HG03442 (cell line): ENCODE results near the gene TEX22.

Experiments
- ATAC-seq: cut with Tn5 transposase; IDR thresholded peaks from one replicate; pipeline ENCODE4 v1.9.1; 2021; ENCODE audit warnings: mild to moderate bottlenecking, moderate library complexity; ENCODE audit not compliant: unreplicated experiment

Gene TEX22

GRCh38 chr14:105437723-105438500, 39.6 kb downstream of the TEX22 start:
- ATAC-seq: no peak

- ATAC-seq: no peak
Observed at GRCh38 chr14:105439179-105439578, 40.8 kb downstream of the TEX22 start.

DNA sequence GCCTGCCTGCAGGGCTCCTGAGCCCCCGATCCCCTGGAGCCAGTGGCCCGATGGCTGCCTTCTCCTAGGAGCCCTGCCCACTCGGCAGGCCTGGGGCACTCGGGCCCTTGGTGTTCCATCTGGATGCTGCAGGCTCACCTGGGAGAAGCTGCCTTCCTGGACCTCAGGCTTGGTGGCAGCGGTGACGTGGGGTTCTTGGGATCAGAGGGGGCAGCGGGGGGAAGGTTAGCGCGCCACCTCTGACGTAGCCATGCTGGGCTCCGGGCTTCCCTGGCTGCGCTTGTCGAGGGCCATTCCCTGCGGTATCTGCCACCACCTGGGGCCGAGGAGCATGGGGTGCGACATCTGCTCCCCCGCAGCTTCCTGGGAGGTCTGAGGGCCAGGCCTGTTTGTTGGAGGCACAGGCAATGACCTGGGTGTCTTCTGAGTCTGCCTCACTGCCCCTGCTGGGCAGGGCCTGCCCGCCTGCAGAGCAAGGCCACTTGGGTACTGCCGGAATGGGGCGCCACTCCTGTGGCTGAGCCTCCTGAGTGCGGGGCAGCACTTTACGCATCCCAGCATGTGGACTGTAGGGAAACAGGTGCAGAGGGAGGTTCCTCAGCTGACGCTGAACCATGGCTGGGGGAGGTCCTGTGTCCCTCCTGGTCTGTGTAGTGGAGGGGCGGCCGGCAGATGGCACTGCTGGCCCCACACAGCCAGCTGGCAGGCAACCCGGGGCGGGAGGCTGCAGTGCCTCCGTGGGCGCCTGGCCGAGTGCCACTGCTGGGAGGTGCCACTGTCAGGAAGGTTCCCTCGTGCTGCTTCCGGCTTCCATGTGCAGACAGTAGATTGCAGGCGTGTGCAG, 41.6 kb downstream of the TEX22 start:
- ATAC-seq: no peak

GRCh38 chr14:105440554-105440900, 42.2 kb downstream of the TEX22 start:
- ATAC-seq: no peak

DNA sequence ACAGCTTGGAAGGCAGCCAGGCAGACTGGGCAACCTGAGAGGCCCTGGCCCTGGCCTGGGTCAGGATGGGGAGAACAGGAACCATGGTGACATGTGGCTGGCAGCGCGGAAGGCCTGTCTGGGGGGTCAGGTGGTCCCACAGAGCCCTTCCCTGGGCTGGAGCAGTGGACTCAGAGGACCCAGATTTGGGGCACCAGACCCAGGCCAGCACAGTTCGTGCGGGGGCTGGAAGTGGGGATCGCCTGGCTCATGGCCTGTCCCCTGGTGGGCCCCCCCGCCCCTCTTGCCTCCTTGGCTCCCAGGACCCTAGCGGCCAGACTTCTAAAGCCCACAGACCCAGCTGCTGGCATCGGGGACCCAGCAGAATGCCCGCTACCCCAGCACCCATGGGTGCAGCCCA, 42.7 kb downstream of the TEX22 start:
- no peak for ATAC-seq

DNA sequence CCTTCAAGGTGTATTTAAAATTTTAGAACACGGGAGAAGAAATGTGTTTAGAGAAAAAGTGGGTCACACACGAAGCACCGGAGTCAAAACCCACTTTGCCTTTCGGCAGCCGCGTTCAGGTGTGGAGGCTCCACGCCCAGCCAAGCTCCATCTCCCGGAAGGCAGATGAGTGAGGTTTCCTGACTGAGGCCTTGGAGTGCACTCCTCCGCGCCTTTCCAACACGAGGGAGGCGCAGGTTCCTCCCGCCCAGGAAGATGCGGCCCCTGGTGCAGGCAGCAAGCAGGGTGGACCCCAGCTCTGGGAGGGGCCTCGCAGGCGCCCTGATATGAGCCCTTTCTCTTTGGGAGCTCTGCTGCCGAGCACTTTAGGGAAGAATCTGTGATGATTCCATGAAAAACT, 43.8 kb downstream of the TEX22 start:
- ATAC-seq: no peak

DNA sequence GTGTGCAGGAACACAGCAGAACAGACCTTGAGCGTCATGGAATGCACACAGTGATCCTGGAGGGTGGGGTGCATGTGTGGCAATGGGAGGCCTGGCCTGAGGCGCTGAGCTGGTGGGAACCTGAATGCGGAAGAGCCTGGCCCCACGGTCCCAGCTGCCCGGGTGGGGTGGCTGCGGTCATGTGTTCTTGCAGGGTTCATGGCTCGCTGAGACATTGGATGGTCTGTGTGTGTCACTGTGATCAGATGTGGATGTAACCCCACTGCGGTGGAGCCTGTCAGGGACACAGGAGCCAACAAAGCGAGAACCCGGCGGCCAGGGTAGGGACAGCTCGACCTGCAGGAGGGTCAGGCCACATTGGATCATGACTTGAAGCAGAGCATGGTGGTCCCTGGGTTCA, 44.5 kb downstream of the TEX22 start:
- no peak for ATAC-seq

DNA sequence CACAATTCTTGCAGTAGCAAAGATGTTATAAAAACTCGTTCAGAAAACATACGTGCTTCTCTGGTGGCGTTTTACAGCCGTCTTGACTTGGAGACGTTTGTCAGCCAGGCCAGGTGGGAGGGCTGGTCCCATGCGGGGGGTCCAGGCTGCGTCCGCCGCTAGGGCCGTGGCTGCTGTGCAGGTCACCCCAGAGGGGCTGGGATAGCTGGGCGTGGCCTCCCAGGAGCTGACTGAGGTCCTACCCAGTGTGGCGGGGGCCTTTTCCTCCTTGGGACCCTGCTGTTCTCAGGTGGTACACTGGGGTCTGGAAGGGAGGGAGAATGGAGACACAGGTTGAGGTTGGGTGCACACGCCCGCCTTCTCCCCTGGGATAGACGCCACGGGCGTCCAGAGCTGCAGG, 46.5 kb downstream of the TEX22 start:
- ATAC-seq: no peak

DNA sequence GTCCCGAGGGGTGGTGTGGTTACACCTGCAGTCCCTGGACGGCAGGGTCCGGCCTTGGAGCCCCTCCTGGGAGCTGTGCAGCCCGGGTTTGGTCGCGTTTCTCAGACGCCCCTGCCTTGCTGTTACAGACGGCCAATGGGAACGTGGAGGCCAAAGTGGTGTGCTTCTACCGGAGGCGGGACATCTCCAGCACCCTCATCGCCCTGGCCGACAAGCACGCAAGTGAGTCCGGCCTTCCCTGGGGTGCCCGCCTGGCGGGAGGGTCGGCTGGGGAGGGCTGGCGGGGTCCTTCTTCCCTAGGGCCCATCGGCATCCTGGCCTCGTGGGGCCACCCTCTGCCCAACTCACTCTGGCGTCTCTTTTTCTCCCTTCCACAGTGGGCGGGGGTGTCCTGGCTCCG, 47.0 kb downstream of the TEX22 start:
- ATAC-seq: no peak

DNA sequence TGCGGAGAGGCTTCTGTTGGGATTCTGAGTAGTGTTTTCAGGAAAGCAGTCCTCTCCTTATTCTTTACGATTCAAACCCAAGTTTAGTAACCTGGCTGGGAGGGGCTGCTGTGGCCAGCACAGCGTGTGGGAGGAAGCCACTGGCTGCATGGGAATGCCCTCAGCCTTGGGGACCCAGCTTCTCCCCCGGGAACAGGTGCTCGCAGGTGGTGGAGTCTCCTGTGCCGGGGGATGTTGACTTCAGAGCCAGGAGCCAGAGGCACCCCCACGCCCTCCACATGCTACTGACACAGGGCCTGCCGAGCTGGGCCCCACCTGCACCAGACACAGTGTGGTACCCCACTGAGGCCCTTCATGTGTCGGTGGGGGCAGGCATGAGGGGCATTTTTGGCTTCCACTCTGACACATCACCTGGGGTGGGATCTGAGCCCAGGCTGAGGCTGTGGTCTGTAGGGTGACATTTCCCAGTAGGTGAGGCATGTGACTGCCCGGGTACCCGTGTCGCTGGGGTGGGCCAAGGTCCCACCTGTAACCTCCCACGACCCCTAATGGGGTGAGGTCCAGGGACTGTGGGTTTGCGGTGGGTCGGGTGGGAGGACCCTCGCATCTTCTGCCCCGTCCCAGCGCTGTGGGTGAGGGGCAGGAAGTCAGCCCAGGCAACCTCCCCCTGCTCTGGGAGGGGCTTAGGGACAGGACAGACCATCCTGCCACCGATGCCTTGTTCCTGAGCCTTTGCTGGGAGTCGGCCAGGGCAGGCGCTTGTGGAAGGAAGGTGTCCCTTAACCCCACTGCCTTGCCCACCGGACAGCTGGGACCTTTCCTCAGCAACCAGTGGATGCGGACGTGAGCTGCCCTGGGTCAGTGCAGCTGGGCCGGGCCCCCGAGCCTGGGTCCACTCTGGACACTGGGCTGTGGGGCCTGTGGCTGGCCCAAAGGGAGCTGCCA, 47.8 kb downstream of the TEX22 start:
- ATAC-seq: no peak

DNA sequence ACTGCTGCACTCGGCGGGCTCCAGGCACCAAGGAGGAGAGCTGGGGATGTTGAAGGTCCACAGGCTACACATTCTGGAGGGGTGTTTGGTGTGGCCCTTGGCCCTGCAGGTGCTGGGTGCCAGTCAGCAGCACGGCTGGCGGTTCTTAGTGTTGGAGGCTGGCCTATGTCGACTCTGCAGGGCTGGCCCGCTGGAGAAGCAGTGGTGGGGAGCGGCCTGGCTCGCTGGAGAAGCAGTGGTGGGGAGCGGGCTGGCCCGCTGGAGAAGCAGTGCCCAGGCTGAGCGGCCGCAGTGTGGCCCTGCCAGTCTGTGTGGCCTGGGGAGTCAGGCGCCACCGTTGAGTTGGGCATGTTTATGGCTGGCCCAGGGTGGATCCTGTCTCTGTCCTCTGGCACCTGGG, 48.6 kb downstream of the TEX22 start:
- no peak for ATAC-seq

DNA sequence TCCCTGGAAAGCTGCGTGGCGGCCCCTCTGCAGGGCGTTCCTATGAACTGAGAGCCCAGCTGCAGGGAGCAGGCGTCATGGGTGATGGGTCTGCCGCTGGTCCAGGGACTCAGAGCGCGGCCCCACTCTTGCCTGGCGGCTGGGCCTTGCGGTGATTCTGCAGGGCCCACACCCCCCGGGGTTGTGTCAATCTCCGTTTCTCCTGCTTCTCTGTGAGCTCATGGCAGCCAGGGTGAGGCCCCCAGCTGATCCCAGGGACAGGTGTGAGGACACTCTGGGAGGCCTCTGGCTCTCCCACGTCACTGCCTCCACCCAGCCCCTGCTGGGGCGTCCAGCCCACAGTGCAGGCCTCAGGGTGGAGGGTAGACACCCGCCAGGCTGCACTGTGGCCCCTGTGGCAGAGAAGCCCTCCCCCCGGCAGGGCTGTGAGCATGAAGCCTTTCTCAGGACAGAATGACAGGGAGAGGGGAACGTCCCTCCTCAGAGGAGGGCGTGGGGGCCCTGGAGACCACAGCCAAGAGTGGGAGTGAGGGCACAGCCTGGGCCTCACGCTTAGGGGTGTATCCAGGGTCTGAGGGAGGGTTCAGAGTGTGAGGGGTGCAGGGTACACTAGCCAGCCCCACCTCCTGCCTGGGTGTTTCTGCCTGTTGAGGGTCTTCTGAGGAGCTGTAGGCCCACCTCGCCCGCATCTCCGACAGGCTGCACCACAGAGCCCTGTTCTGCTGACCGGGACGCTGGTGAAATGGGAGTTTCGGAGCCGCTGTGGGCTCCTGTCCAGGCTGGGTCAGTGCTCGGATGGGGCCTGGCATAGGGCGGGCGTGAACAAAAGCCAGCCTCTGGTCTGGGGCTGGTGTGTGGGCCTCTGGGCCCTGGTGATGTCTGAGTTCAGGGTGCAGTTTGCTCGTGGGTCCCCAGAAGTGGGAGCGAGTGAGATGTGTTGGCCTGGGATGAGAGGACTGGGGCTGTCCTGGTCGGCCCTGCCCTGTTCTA, 49.6 kb downstream of the TEX22 start:
- ATAC-seq: no peak

DNA sequence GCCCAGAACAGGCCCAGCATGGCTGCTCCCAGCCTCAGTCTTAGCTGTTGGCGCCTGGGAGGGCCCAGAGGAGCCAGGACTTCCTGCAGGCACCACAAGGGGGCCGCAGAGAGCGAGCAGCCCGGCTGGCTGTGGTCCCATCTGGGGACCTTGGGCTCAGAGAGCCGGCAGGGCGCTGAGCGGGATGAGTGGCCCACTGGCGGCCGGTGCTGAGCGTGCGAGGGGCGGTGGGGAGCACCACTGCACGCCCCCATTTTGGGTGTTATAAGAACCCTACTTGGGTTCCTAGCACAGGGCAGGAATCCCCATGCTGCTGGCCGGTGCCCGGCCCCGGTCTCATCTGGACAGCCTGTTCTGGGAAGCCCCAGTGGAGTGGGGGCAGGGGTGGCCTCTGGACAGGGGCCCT, 50.4 kb downstream of the TEX22 start:
- ATAC-seq: no peak

- ATAC-seq: no peak
Observed at GRCh38 chr14:105449276-105450122, 51.2 kb downstream of the TEX22 start.

- ATAC-seq: no peak
Observed at GRCh38 chr14:105450123-105450505, 51.8 kb downstream of the TEX22 start.

DNA sequence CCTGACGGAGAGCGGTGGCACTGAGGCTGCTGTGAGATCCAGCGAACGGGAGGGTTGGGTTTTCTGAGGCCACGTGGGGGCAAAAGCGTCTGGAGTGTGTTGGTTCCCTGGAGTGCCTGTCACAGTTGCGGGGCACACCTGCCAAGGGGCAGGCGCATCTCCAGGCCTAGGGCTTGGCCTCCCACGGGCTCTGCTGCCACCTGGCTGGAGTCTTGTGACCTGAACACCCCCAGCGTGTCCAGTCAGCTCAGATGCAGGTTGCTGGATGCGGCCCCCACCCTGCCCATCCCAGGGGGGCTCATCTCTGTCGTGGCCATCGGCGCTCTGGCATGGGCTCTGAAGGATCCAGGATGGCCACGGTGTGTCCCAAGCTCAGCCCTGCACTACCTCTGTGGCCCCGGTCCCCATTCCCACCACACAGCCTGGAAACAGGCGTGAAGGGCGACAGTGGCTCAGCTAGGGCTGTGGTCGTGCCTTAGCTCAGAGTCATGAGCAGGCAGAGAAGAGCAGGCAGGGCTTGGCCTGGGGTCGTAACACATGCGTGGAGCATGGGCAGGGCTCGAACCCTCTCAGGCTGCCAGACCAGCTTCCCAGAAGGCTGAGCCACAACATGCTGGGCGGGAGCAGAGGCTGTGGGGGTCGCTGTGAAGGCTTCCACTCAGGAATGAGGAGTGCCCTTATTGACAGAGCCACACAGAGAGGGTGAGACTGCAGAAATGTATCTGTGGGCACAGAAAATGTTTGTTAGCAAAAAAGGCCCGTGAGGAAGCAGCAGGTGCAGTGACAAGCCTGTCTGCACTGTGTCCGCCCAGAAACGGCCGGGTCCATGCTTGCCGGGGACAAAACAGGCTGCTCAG, 52.8 kb downstream of the TEX22 start:
- no peak for ATAC-seq

GRCh38 chr14:105452963-105453362, 54.6 kb downstream of the TEX22 start:
- no peak for ATAC-seq

DNA sequence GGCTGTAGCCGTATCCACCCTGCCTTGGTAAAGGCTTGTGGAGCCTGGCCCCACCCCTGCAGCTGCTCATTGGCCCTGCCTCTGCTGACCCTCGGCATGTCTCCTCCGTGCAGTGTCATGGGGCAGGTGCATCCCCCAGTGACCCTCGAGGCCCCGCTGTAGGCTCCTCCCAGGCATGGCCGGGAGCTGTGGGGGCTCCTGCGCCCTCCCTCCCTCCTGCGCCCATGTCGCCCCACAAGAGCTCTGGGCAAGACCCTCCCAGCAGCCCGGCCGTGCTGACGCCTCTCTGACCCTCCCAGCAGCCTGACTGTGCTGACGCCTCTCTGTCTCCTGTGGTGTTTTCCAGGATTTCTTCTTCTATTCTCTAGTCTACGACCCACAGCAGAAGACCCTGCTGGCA, 55.5 kb downstream of the TEX22 start:
- ATAC-seq: no peak
